8988T (cell line): ENCODE data around the gene STXBP1.
"Not testable (repeated sequence)": the region's sequence is repeated elsewhere in the genome, so short reads cannot be mapped to it uniquely, and the experiment has no call there.

Experiments used
- DNase-seq: peaks from one replicate; pipeline ENCODE4 v3.0.0; 2011

Gene STXBP1

GRCh38 chr9:127578627-127578951, 33.5 kb upstream of the STXBP1 start:
- no peak for DNase-seq

GRCh38 chr9:127578952-127579853, 32.9 kb upstream of the STXBP1 start:
- peak; percentile 78 for DNase-seq

GRCh38 chr9:127580366-127580765, 31.7 kb upstream of the STXBP1 start:
- DNase-seq = no peak

GRCh38 chr9:127580879-127581475, 31.1 kb upstream of the STXBP1 start:
- no peak for DNase-seq

GRCh38 chr9:127584474-127584805, 27.6 kb upstream of the STXBP1 start:
- DNase-seq = not testable (repeated sequence)

GRCh38 chr9:127585161-127585819, 26.8 kb upstream of the STXBP1 start:
- no peak for DNase-seq

- no peak for DNase-seq
Observed at GRCh38 chr9:127586096-127586495, 26.0 kb upstream of the STXBP1 start.

GRCh38 chr9:127586537-127586936, 25.5 kb upstream of the STXBP1 start:
- no peak for DNase-seq

- DNase-seq = no peak
Observed at GRCh38 chr9:127587966-127588365, 24.1 kb upstream of the STXBP1 start.

- no peak for DNase-seq
Observed at GRCh38 chr9:127588740-127589506, 23.2 kb upstream of the STXBP1 start.

GRCh38 chr9:127589955-127590370, 22.1 kb upstream of the STXBP1 start:
- DNase-seq = no peak

- DNase-seq = no peak
Observed at GRCh38 chr9:127595611-127596010, 16.5 kb upstream of the STXBP1 start.

GRCh38 chr9:127598839-127599549, 13.1 kb upstream of the STXBP1 start:
- no peak for DNase-seq

- DNase-seq = no peak
Observed at GRCh38 chr9:127599550-127599891, 12.6 kb upstream of the STXBP1 start.

- DNase-seq = no peak
Observed at GRCh38 chr9:127603226-127603625, 8.9 kb upstream of the STXBP1 start.

- DNase-seq = no peak
Observed at GRCh38 chr9:127606043-127606442, 6.0 kb upstream of the STXBP1 start.

GRCh38 chr9:127608104-127608966, 3.7 kb upstream of the STXBP1 start:
- DNase-seq = peak; percentile 98

- no peak for DNase-seq
Observed at GRCh38 chr9:127611603-127611898, 526 bp upstream of the STXBP1 start.

GRCh38 chr9:127612939-127613582, 984 bp downstream of the STXBP1 start:
- peak; percentile 81 for DNase-seq

- no peak for DNase-seq
Observed at GRCh38 chr9:127613583-127613954, 1.5 kb downstream of the STXBP1 start.

- DNase-seq = no peak
Observed at GRCh38 chr9:127614961-127615360, 2.9 kb downstream of the STXBP1 start.
